H1 (cell line): ENCODE results near the gene GMPR. TPM values are rescaled to one million over a fixed set of nuclear protein-coding genes. Genes with fewer than 3 reads are reported as not detected.

Source experiments
- CTCF ChIA-PET: fragments of 300-600 bp; sonication (Branson Sonifier 250); formaldehyde crosslinking; loops from one replicate; lab custom pipeline; 2021; ENCODE audit not compliant: partially characterized antibody; lab: Charles Lee
- POLR2A ChIA-PET: fragments of 300-600 bp; sonication (Branson Sonifier 250); formaldehyde crosslinking; loops from one replicate; lab custom pipeline; 2021; ENCODE audit warnings: inconsistent platforms; ENCODE audit not compliant: partially characterized antibody; lab: Charles Lee
- DNase-seq, 2 experiments: peaks; one replicate each; pipeline versions ENCODE4 v3.0.0 to v3.0.0-alpha.2; 2010 to 2022; ENCODE audit warnings: low spot score in 2 of 2, low read depth in 1 of 2, mixed read lengths in 1 of 2
- FAIRE-seq: peaks from 2 replicates; lab custom pipeline; 2011; peaks lifted over from hg19 to GRCh38; lab: Jason Lieb, UNC
- H2AFZ ChIP-seq: 2 replicates; pipeline ENCODE4 v1.8.1; 2012; ENCODE audit warnings: low read length, inconsistent platforms
- H2AK5ac ChIP-seq: 2 replicates; pipeline ENCODE4 v1.6.1; 2013; ENCODE audit warnings: low read depth, low read length
- H2BK120ac ChIP-seq: replicated peaks from 2 replicates; pipeline ENCODE3; 2013; ENCODE audit warnings: low read depth, low read length, inconsistent platforms
- H2BK12ac ChIP-seq: 2 replicates; pipeline ENCODE4 v1.6.1; 2013; ENCODE audit warnings: low read depth, low read length
- H2BK15ac ChIP-seq: 2 replicates; pipeline ENCODE4 v1.6.1; 2013; ENCODE audit warnings: low read length
- H2BK20ac ChIP-seq: 2 replicates; pipeline ENCODE4 v1.6.1; 2013; ENCODE audit warnings: low read length
- H2BK5ac ChIP-seq: 2 replicates; pipeline ENCODE4 v1.6.1; 2013; ENCODE audit warnings: low read depth, low read length
- H3K14ac ChIP-seq: 2 replicates; pipeline ENCODE4 v1.6.1; 2013; ENCODE audit warnings: inconsistent platforms; ENCODE audit not compliant: insufficient read length
- H3K18ac ChIP-seq: 2 replicates; pipeline ENCODE4 v1.6.1; 2013; ENCODE audit warnings: low read length; ENCODE audit errors: extremely low read depth
- H3K23ac ChIP-seq: 2 replicates; pipeline ENCODE4 v1.6.1; 2013; ENCODE audit warnings: inconsistent platforms; ENCODE audit not compliant: insufficient read length
- H3K23me2 ChIP-seq: 2 replicates; pipeline ENCODE4 v1.6.1; 2013; ENCODE audit warnings: low read depth, low read length
- H3K27ac ChIP-seq: 2 replicates; pipeline ENCODE4 v1.6.1; 2011; ENCODE audit warnings: low read depth, low read length, inconsistent platforms
- H3K27me3 ChIP-seq, 4 experiments: replicated peaks in 1 of 4; 1 replicate in 1 of 4; 2 replicates in 3 of 4; pipeline versions ENCODE4 v1.6.1 to v1.8.1; 2011 to 2013; ENCODE audit warnings: low read length in 3 of 4, mild to moderate bottlenecking in 3 of 4, inconsistent platforms in 2 of 4, mixed read lengths in 2 of 4, moderate library complexity in 1 of 4; ENCODE audit not compliant: control insufficient read depth in 3 of 4, insufficient read depth in 3 of 4; ENCODE audit errors: extremely low read depth in 1 of 4
- H3K36me3 ChIP-seq, 4 experiments: 2 replicates each; pipeline versions ENCODE4 v1.6.1 to v1.8.1; 2011 to 2013; ENCODE audit warnings: mild to moderate bottlenecking in 4 of 4, low read length in 3 of 4, moderate library complexity in 2 of 4, control low read depth in 1 of 4, inconsistent platforms in 1 of 4; ENCODE audit not compliant: insufficient read depth in 4 of 4, control insufficient read depth in 2 of 4
- H3K4ac ChIP-seq: replicated peaks from 2 replicates; pipeline ENCODE3; 2013; ENCODE audit warnings: low read length, low read depth, mixed read lengths, inconsistent platforms; ENCODE audit not compliant: insufficient read length
- H3K4me1 ChIP-seq, 4 experiments: replicated peaks in 1 of 4; 1 replicate in 1 of 4; 2 replicates in 3 of 4; pipeline versions ENCODE4 v1.6.1 to v1.8.1; 2011 to 2013; ENCODE audit warnings: low read length in 3 of 4, inconsistent platforms in 2 of 4, mixed read lengths in 1 of 4; ENCODE audit not compliant: insufficient read depth in 4 of 4, control insufficient read depth in 3 of 4
- H3K4me2 ChIP-seq, 2 experiments: 2 replicates each; pipeline versions ENCODE4 v1.6.1 to v1.8.1; 2011 to 2013; ENCODE audit warnings: low read depth in 2 of 2, low read length in 2 of 2, control low read depth in 1 of 2, inconsistent platforms in 1 of 2, mild to moderate bottlenecking in 1 of 2; ENCODE audit not compliant: insufficient read depth in 1 of 2
- H3K4me3 ChIP-seq, 4 experiments: fragments of 200-600, 300-600 bp in 1 of 4; sonication (generic), shearing (Covaris generic), sonication (Bioruptor Twin) in 1 of 4; 2 replicates each; pipeline versions ENCODE4 v1.5.1 to v1.8.1; 2011 to 2016; ENCODE audit warnings: low read length in 4 of 4, low read depth in 3 of 4, control low read depth in 2 of 4, inconsistent platforms in 2 of 4, mild to moderate bottlenecking in 2 of 4, mixed read lengths in 1 of 4, moderate library complexity in 1 of 4; ENCODE audit not compliant: insufficient read depth in 2 of 4; ENCODE audit errors: extremely low read depth in 1 of 4
- H3K56ac ChIP-seq: replicated peaks from 2 replicates; pipeline ENCODE3; 2013; ENCODE audit warnings: low read depth, mild to moderate bottlenecking, mixed read lengths, low read length, inconsistent platforms; ENCODE audit not compliant: insufficient read length
- H3K79me1 ChIP-seq: 2 replicates; pipeline ENCODE4 v1.6.1; 2013; ENCODE audit warnings: low read depth, low read length, control low read depth
- H3K79me2 ChIP-seq, 2 experiments: 2 replicates each; pipeline versions ENCODE4 v1.6.1 to v1.8.1; 2012 to 2013; ENCODE audit warnings: low read length in 2 of 2, mild to moderate bottlenecking in 2 of 2, inconsistent platforms in 1 of 2; ENCODE audit not compliant: insufficient read depth in 2 of 2, control insufficient read depth in 1 of 2
- H3K9ac ChIP-seq, 4 experiments: replicated peaks in 1 of 4; 1 replicate in 1 of 4; 2 replicates in 3 of 4; pipeline versions ENCODE4 v1.6.1 to v1.8.1; 2011 to 2013; ENCODE audit warnings: low read depth in 3 of 4, low read length in 3 of 4, control low read depth in 2 of 4, mild to moderate bottlenecking in 2 of 4, moderate library complexity in 2 of 4, inconsistent platforms in 1 of 4; ENCODE audit errors: extremely low read depth in 1 of 4
- H3K9me3 ChIP-seq, 2 experiments: 2 replicates each; pipeline versions ENCODE4 v1.6.1 to v1.8.1; 2012 to 2013; ENCODE audit warnings: mild to moderate bottlenecking in 2 of 2, moderate library complexity in 2 of 2, control low read depth in 1 of 2, inconsistent platforms in 1 of 2, low read depth in 1 of 2, low read length in 1 of 2, mixed read lengths in 1 of 2; ENCODE audit not compliant: insufficient read depth in 2 of 2
- H4K20me1 ChIP-seq, 2 experiments: replicated peaks in 1 of 2; 2 replicates each; pipeline versions ENCODE3 to v1.8.1; 2011 to 2013; ENCODE audit warnings: inconsistent platforms in 2 of 2, low read length in 2 of 2, mild to moderate bottlenecking in 1 of 2; ENCODE audit not compliant: insufficient read depth in 2 of 2, control insufficient read depth in 1 of 2
- H4K5ac ChIP-seq: 2 replicates; pipeline ENCODE4 v1.6.1; 2013; ENCODE audit warnings: low read length, low read depth, mixed read lengths, inconsistent platforms; ENCODE audit not compliant: insufficient read length
- H4K8ac ChIP-seq: 2 replicates; pipeline ENCODE4 v1.8.0; 2013; ENCODE audit warnings: mild to moderate bottlenecking, moderate library complexity, low read length, inconsistent platforms; ENCODE audit not compliant: insufficient read depth; ENCODE audit errors: extremely low read depth
- H4K91ac ChIP-seq: replicated peaks from 2 replicates; pipeline ENCODE3; 2013; ENCODE audit warnings: low read length, mixed read lengths, inconsistent platforms; ENCODE audit not compliant: insufficient read length
- EGR1 ChIP-seq: IDR thresholded peaks from 2 replicates; pipeline ENCODE4 v1.6.1; 2011; ENCODE audit warnings: low read depth, low read length, borderline replicate concordance
- HDAC2 ChIP-seq, 2 experiments: fragments of 300-600 bp in 1 of 2; sonication (generic) in 1 of 2; IDR thresholded peaks; 2 replicates each; pipeline ENCODE4 v1.6.1; 2011 to 2012; ENCODE audit warnings: low read depth in 2 of 2, low read length in 2 of 2, mild to moderate bottlenecking in 2 of 2, moderate library complexity in 2 of 2, borderline replicate concordance in 1 of 2, inconsistent platforms in 1 of 2
- JUN ChIP-seq: IDR thresholded peaks from 2 replicates; pipeline ENCODE4 v1.6.1; 2011; ENCODE audit warnings: low read depth, mild to moderate bottlenecking, improper control_type of control experiment, low read length
- POLR2A ChIP-seq, 2 experiments: IDR thresholded peaks; 1 replicate in 1 of 2; 2 replicates in 1 of 2; pipeline ENCODE4 v1.6.1; 2011; ENCODE audit warnings: low read depth in 2 of 2, low read length in 2 of 2, mild to moderate bottlenecking in 2 of 2; ENCODE audit errors: control extremely low read depth in 1 of 2
- POU5F1 ChIP-seq: IDR thresholded peaks from 2 replicates; pipeline ENCODE4 v1.6.1; 2011; ENCODE audit warnings: low read depth, mild to moderate bottlenecking, low read length, moderate library complexity
- RFX5 ChIP-seq: IDR thresholded peaks from 2 replicates; pipeline ENCODE4 v1.6.1; 2011; ENCODE audit warnings: low read depth, low read length, improper control_type of control experiment, borderline replicate concordance
- RXRA ChIP-seq: IDR thresholded peaks from 2 replicates; pipeline ENCODE4 v1.6.1; 2011; ENCODE audit warnings: low read depth, mild to moderate bottlenecking, low read length, moderate library complexity; ENCODE audit not compliant: insufficient read depth
- SAP30 ChIP-seq: fragments of 300-600 bp; sonication (generic); IDR thresholded peaks from 2 replicates; pipeline ENCODE4 v1.7.1; 2012; ENCODE audit warnings: low read length, moderate library complexity, mild to moderate bottlenecking, inconsistent platforms; ENCODE audit not compliant: insufficient read depth, insufficient replicate concordance
- SUZ12 ChIP-seq: fragments of 200-600 bp; sonication (generic); IDR thresholded peaks from 2 replicates; pipeline ENCODE4 v1.6.1; 2012; ENCODE audit warnings: mild to moderate bottlenecking, inconsistent platforms, low read length, moderate library complexity, mixed read lengths
- TAF1 ChIP-seq: IDR thresholded peaks from 2 replicates; pipeline ENCODE4 v1.6.1; 2011; ENCODE audit warnings: mild to moderate bottlenecking, low read depth, low read length
- WGBS, 2 experiments: shearing (Covaris generic) in 1 of 2; methylation state at CpG; one replicate each; pipeline versions ENCODE4 v1.1.6 to v1.1.7; 2013 to 2015; ENCODE audit warnings: low lambda C conversion rate in 2 of 2, mixed read lengths in 2 of 2, inconsistent platforms in 1 of 2, low coverage in 1 of 2, missing lambda C conversion rate in 1 of 2; ENCODE audit not compliant: insufficient replicate concordance in 2 of 2, insufficient coverage in 1 of 2, insufficient read length in 1 of 2; ENCODE audit errors: extremely low coverage in 1 of 2, missing lambda C conversion rate in 1 of 2; 5-methylcytosine and 5-hydroxymethylcytosine counted together
- polyA plus RNA-seq, 7 experiments: library from polyadenylated mRNA; depleted of rRNA in 3 of 7; stranded (reverse) in 5 of 7; unstranded in 2 of 7; fragments of >200 nt in 5 of 7; fragments of 200-250 nt in 2 of 7; gene quantifications; 1 replicate in 5 of 7; 2 replicates in 1 of 7; 4 replicates in 1 of 7; pipeline versions ENCODE4 v1.2.1 to v1.2.3, GENCODE V29; 2011 to 2013; ENCODE audit warnings: missing spikeins in 2 of 7, mixed read lengths in 2 of 7
- total RNA-seq: library from RNA; stranded (reverse); fragmentation: NEBNext Ultra II Directional; extraction: Animal tissue kit (Norgen Biotek cat#: 25700); gene quantifications from 2 replicates; pipeline ENCODE4 v1.2.1, GENCODE V29; 2021

Gene GMPR
- total and polyA plus RNA-seq, 2 of the 8 experiments (the other 6 are each of a cell fraction or from before 2014, with no cell fraction given) = 0.99 to 1.2 TPM

DNA sequence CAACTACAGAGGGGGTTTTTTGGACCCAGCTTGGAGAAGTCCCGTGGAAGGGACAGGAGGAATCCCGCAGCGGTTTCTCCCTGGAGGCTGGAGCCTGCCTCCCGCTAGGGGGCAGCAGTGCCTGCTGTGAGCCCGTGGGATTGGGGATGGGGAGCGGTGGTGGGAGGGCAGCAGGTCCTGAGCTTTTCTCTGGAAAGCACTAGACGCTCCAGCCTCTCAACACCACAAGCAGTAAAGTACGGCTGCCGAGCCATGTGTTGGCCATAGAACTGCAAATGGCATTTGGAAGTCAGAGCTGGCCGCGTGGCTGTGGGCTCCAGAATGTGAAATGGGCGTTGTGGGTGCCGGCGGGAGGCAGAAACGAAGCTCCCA lies 47.8 kb downstream of the GMPR start:
- Histone ChIP-seq H3K79me1 (no peaks in the 10 kb centered on the region), H3K18ac (peak overlapping the region; percentile 79; the same call in 1 of the 2 replicates), H3K4me3 (peak overlapping the region in 1 of 4 experiments; percentile 38; a peak in 1 of 8 replicates), H3K4me2 (peak overlapping the region in 1 of 2 experiments; percentile 55; a peak in 1 of 4 replicates), H4K8ac (peak overlapping the region; percentile 11; the same call in 1 of the 2 replicates), H2BK15ac (peak overlapping the region; percentile 36; the same call in 1 of the 2 replicates), H3K4me1 (0 out of 7 replicates have a peak, but pooled peaks cover 0 to 2% (median 0%) of the 10 kb centered on the region in 4 experiments), H2BK120ac (no peak overlapping the region), H4K20me1 (no peaks in the 10 kb centered on the region), H3K27me3 (no peaks in the 10 kb centered on the region), H3K23ac (no peak overlapping the region), H3K9ac (no peak overlapping the region), H3K27ac (no peak overlapping the region), H3K36me3 (no peaks in the 10 kb centered on the region), H3K14ac (no peak overlapping the region), H3K56ac (no peak overlapping the region), H4K91ac (peak overlapping the region; percentile 37), H3K4ac (peak overlapping the region; percentile 46), H2AFZ (peak overlapping the region; percentile 34; the same call in 1 of the 2 replicates), H2BK5ac (no peak overlapping the region; the same call in 1 of the 2 replicates), H2BK12ac (no peak overlapping the region), H4K5ac (no peak overlapping the region), H3K9me3 (no peaks in the 10 kb centered on the region; a peak in 1 of 4 replicates), H3K79me2 (no peaks in the 10 kb centered on the region), H3K23me2 (no peaks in the 10 kb centered on the region), H2BK20ac (no peak overlapping the region), H2AK5ac (no peak overlapping the region)
- FAIRE-seq (no peak), DNase-seq (peak; percentile 43 to 92)
- CTCF ChIA-PET = interaction anchor here (0.6 to 3.2 kb wide), 52 partner anchors 10 to 1855 kb away, joined by 3 to 23 read pairs (median 4); partner anchors contain the start of gene GMPR
- 32% methylated on average over 11 of the region's 15 CpGs; no CpG with 5 or more reads in 1 of the 2 experiments for WGBS, 2 experiments
- POLR2A ChIA-PET = interaction anchor here (0.8 kb wide), 1 partner anchor 8 kb away, joined by 3 read pairs; no protein-coding TSS in a partner anchor
- TF ChIP-seq HDAC2 (IDR thresholded peaks at IDR 0.05; ENCODE audit: borderline replicate concordance in 1 of 2, low read depth in 2 of 2, low read length in 2 of 2) = peak; percentile 26 to 76; a peak in 2 of 4 replicates
- no peak for TF ChIP-seq SAP30
- TF ChIP-seq TAF1 = no peak
- TF ChIP-seq POU5F1 = no peak
- no peak for TF ChIP-seq EGR1
- TF ChIP-seq RFX5 = no peak
- no peak for TF ChIP-seq RXRA
- TF ChIP-seq SUZ12 = no peak
- TF ChIP-seq JUN = no peak
- TF ChIP-seq POLR2A (IDR thresholded peaks at IDR 0.05; ENCODE audit: control extremely low read depth in 1 of 2, low read depth in 2 of 2, low read length in 2 of 2) = no peak
